ENCODE results near the gene ZNF319. TPM values are rescaled to one million over a fixed set of nuclear protein-coding genes. Genes with fewer than 3 reads are reported as not detected.

Gene ZNF319
- total RNA-seq, 2 donors from 2014 or later, result 3.3 to 4.7 TPM

DNA sequence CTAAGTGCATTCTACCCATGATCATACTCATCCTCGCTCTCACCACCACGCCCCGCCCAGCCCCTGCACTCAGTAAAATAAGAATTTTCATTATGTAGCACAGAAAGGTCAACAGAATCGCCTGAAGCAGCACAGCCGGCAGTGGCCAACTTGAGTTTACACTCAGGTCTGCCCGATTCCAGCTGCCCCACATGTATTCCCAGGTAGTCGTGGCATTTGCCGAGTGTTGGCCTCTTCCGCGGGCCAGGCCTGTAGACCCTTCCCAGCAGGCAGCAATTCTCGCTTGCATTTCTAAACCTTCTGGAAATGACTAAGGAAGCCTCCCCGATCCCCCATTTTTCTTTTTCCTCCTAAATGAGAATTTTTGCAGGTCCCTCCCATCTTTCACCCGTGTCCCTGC is 30.2 kb downstream of the ZNF319 start:
- Histone ChIP-seq H3K9me3 (no peaks in the 10 kb centered on the region), H3K27me3 (no peaks in the 10 kb centered on the region), H3K27ac (no peak overlapping the region), H3K4me1 (no peaks in the 10 kb centered on the region), H3K4me3 (no peak overlapping the region), H3K36me3 (replicated peaks in 1 of 2; ENCODE audit: insufficient read depth in 1 of 2, low read depth in 2 of 2) (no peaks in the 10 kb centered on the region)
- ATAC-seq, result no peak
- intact Hi-C loops (cut with DNase I), result no loop called here
- WGBS, 2 donors, result 74 to 76% methylated on average over 13 of the region's 13 CpGs
- no peak for DNase-seq
- no peak for TF ChIP-seq POLR2A (IDR thresholded peaks at IDR 0.05)
- TF ChIP-seq CTCF (IDR thresholded peaks at IDR 0.05), result no peak

DNA sequence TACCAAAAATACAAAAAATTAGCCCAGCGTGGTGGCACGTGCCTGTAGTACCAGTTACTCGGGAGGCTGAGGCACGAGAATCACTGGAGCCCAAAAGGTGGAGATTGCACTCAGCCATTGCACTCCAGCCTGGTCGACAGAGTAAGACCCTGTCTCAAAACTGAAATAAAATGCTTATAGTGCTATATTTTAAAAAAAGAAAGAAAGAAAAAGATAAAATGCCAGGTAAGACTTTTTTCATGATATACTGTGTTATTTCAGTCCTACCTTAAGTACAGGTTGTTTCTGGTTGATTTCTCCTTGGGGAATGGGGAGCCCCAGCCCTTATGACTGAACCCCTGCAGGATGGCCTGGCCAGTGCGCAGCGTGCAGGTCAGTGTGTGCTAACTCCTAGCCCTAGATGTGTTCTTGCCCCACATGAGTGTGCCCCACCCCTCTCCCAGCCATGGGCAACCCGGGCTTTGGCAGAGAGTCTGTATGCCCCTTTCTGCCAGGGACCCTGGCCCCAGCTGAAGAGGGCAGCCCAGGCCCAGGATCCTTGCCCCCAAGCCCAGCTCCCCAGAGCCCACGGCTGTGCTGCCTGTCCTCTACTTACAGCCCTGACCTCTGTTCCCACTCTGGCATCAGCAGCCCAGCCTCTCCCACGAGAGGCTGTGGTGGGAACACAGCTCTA is 30.9 kb downstream of the ZNF319 start:
- intact Hi-C loops (cut with DNase I), result no loop called here
- WGBS, 2 donors, result 73 to 77% methylated on average over 9 of the region's 10 CpGs
- H3K4me3 ChIP-seq, result no peak overlapping the region
- H3K36me3 ChIP-seq (replicated peaks in 1 of 2; ENCODE audit: insufficient read depth in 1 of 2, low read depth in 2 of 2), result no peaks in the 10 kb centered on the region
- H3K27ac ChIP-seq, result no peak overlapping the region
- H3K27me3 ChIP-seq, result no peaks in the 10 kb centered on the region
- ATAC-seq (no peak), DNase-seq (no peak)
- H3K9me3 ChIP-seq, result no peaks in the 10 kb centered on the region
- no peaks in the 10 kb centered on the region for H3K4me1 ChIP-seq
- TF ChIP-seq CTCF (IDR thresholded peaks at IDR 0.05) (no peak), POLR2A (IDR thresholded peaks at IDR 0.05) (no peak)

- intact Hi-C loops (cut with DNase I), result no loop called here
- Histone ChIP-seq H3K27ac (no peak overlapping the region), H3K27me3 (no peaks in the 10 kb centered on the region), H3K4me1 (no peaks in the 10 kb centered on the region), H3K9me3 (no peaks in the 10 kb centered on the region), H3K36me3 (replicated peaks in 1 of 2; ENCODE audit: insufficient read depth in 1 of 2, low read depth in 2 of 2) (no peaks in the 10 kb centered on the region), H3K4me3 (no peak overlapping the region)
- ATAC-seq, result no peak
- no peak for TF ChIP-seq CTCF (IDR thresholded peaks at IDR 0.05)
- no peak for TF ChIP-seq POLR2A (IDR thresholded peaks at IDR 0.05)
- DNase-seq, result no peak
These were observed 32.6 kb downstream of the ZNF319 start for GRCh38 chr16:57967916-57968315.

GRCh38 chr16:57966986-57967385 is 33.5 kb downstream of the ZNF319 start:
- no peak for TF ChIP-seq POLR2A (IDR thresholded peaks at IDR 0.05)
- no peak for TF ChIP-seq CTCF (IDR thresholded peaks at IDR 0.05)
- Histone ChIP-seq H3K27ac (no peak overlapping the region), H3K4me3 (no peak overlapping the region), H3K4me1 (no peaks in the 10 kb centered on the region), H3K27me3 (no peaks in the 10 kb centered on the region), H3K9me3 (no peaks in the 10 kb centered on the region), H3K36me3 (replicated peaks in 1 of 2; ENCODE audit: insufficient read depth in 1 of 2, low read depth in 2 of 2) (no peaks in the 10 kb centered on the region)
- intact Hi-C loops (cut with DNase I), result no loop called here
- DNase-seq (no peak), ATAC-seq (no peak)
- WGBS, 2 donors, result 89 to 90% methylated on average over 9 of the region's 9 CpGs

GRCh38 chr16:57966204-57966771 is 34.2 kb downstream of the ZNF319 start:
- WGBS, 2 donors, result 46 to 52% methylated on average over 4 of the region's 4 CpGs
- TF ChIP-seq CTCF (IDR thresholded peaks at IDR 0.05) (no peak), POLR2A (IDR thresholded peaks at IDR 0.05) (no peak)

More at GRCh38 chr16:57966204-57966771, 34.2 kb downstream of the ZNF319 start:
- Histone ChIP-seq H3K27me3 (no peaks in the 10 kb centered on the region), H3K4me3 (no peak overlapping the region), H3K9me3 (no peaks in the 10 kb centered on the region), H3K27ac (no peak overlapping the region), H3K36me3 (replicated peaks in 1 of 2; ENCODE audit: insufficient read depth in 1 of 2, low read depth in 2 of 2) (no peaks in the 10 kb centered on the region), H3K4me1 (no peaks in the 10 kb centered on the region)
- ATAC-seq, result no peak
- intact Hi-C loops (cut with DNase I), result no loop called here
- no peak for DNase-seq
